Vagina (tissue), 2 donors: Measurements from ENCODE around the gene SCYGR1. TPM values are rescaled to one million over a fixed set of nuclear protein-coding genes. Genes with fewer than 3 reads are reported as not detected.

ENCODE experiments used
- DNase-seq, 2 donors: peaks; one replicate each; pipeline ENCODE4 v3.0.0-alpha.2; 2017; ENCODE audit errors: extremely low spot score in 2 of 2
- H3K27ac ChIP-seq: fragments of 200-600 bp; sonication (generic); one replicate; pipeline ENCODE4 v1.5.1; 2019
- H3K27me3 ChIP-seq: fragments of 200-600 bp; sonication (generic); one replicate; pipeline ENCODE4 v1.5.1; 2019
- H3K36me3 ChIP-seq, 2 donors: fragments of 200-600 bp; sonication (generic); one replicate each; pipeline ENCODE4 v1.5.1; 2017 to 2019
- H3K4me1 ChIP-seq: fragments of 200-600 bp; sonication (generic); one replicate; pipeline ENCODE4 v1.5.1; 2019
- H3K4me3 ChIP-seq, 2 donors: fragments of 200-600 bp; sonication (generic); 1 replicate in 1 of 2; 2 replicates in 1 of 2; pipeline ENCODE4 v1.5.1; 2016 to 2019
- H3K9me3 ChIP-seq: fragments of 200-600 bp; sonication (generic); one replicate; pipeline ENCODE4 v1.5.1; 2019
- CTCF ChIP-seq, 3 experiments: fragments of 450-650 bp in 2 of 3; fragments of 200-600 bp in 1 of 3; sonication (generic) in 1 of 3; IDR thresholded peaks; one replicate each; pipeline ENCODE4 v1.5.1; 2017 to 2019; ENCODE audit warnings: antibody characterized with exemption in 3 of 3, mild to moderate bottlenecking in 2 of 3, moderate library complexity in 2 of 3
- POLR2A ChIP-seq, 2 donors: fragments of 450-650 bp; IDR thresholded peaks; one replicate each; pipeline ENCODE4 v1.6.1; 2017; ENCODE audit warnings: antibody characterized with exemption in 2 of 2, mild to moderate bottlenecking in 2 of 2, moderate library complexity in 2 of 2
- POLR2AphosphoS5 ChIP-seq, 2 donors: sonication (generic); formaldehyde crosslinking; IDR thresholded peaks; one replicate each; pipeline ENCODE4 v1.9.0; 2017; ENCODE audit warnings: antibody characterized with exemption in 2 of 2, mild to moderate bottlenecking in 2 of 2, low read depth in 1 of 2; ENCODE audit not compliant: insufficient read depth in 1 of 2
- intact Hi-C: fragments of 100-400 bp; cut with DNase I; formaldehyde crosslinking; loops from one replicate; pipeline ENCODE4 v1.15.1; 2023
- total RNA-seq: library from RNA; depleted of rRNA; stranded (reverse); fragments of >200 nt; gene quantifications from one replicate; pipeline ENCODE4 v1.2.3, GENCODE V29; 2016

Gene SCYGR1
- total RNA-seq, 1 donor from 2014 or later, result not detected

- intact Hi-C loops, result no loop called here
- no peaks in the 10 kb centered on the region for H3K4me1 ChIP-seq
- H3K36me3 ChIP-seq, result no peaks in the 10 kb centered on the region
- no peaks in the 10 kb centered on the region for H3K27me3 ChIP-seq
- H3K27ac ChIP-seq, result no peak overlapping the region
- no peak for DNase-seq
- TF ChIP-seq CTCF (IDR thresholded peaks at IDR 0.05) (no peak), POLR2A (IDR thresholded peaks at IDR 0.05) (no peak), POLR2AphosphoS5 (IDR thresholded peaks at IDR 0.05; ENCODE audit: insufficient read depth in 1 of 2, low read depth in 1 of 2) (no peak)
- no peak overlapping the region for H3K4me3 ChIP-seq
- H3K9me3 ChIP-seq, result no peaks in the 10 kb centered on the region
Observed at GRCh38 chr2:227377467-227378351, 10.0 kb downstream of the SCYGR1 start.

GRCh38 chr2:227376656-227377396 is 10.9 kb downstream of the SCYGR1 start:
- Histone ChIP-seq H3K36me3 (no peaks in the 10 kb centered on the region), H3K27ac (no peak overlapping the region), H3K9me3 (no peaks in the 10 kb centered on the region), H3K27me3 (no peaks in the 10 kb centered on the region), H3K4me1 (no peaks in the 10 kb centered on the region), H3K4me3 (no peak overlapping the region)
- TF ChIP-seq POLR2AphosphoS5 (IDR thresholded peaks at IDR 0.05; ENCODE audit: insufficient read depth in 1 of 2, low read depth in 1 of 2), result no peak
- TF ChIP-seq POLR2A (IDR thresholded peaks at IDR 0.05), result no peak
- no peak for TF ChIP-seq CTCF (IDR thresholded peaks at IDR 0.05)
- intact Hi-C loops, result no loop called here
- DNase-seq, result no peak

- H3K27ac ChIP-seq, result no peak overlapping the region
- H3K4me3 ChIP-seq, result no peak overlapping the region
- H3K4me1 ChIP-seq, result no peaks in the 10 kb centered on the region
- intact Hi-C loops, result no loop called here
- TF ChIP-seq POLR2A (IDR thresholded peaks at IDR 0.05) (no peak), POLR2AphosphoS5 (IDR thresholded peaks at IDR 0.05; ENCODE audit: insufficient read depth in 1 of 2, low read depth in 1 of 2) (no peak), CTCF (IDR thresholded peaks at IDR 0.05) (no peak)
- no peaks in the 10 kb centered on the region for H3K9me3 ChIP-seq
- DNase-seq, result no peak
- H3K36me3 ChIP-seq, result no peaks in the 10 kb centered on the region
- H3K27me3 ChIP-seq, result no peaks in the 10 kb centered on the region
Observed at GRCh38 chr2:227374158-227374557, 13.6 kb downstream of the SCYGR1 start.

- intact Hi-C loops, result no loop called here
- TF ChIP-seq CTCF (IDR thresholded peaks at IDR 0.05), result no peak
- TF ChIP-seq POLR2AphosphoS5 (IDR thresholded peaks at IDR 0.05; ENCODE audit: insufficient read depth in 1 of 2, low read depth in 1 of 2), result no peak
- no peak for TF ChIP-seq POLR2A (IDR thresholded peaks at IDR 0.05)
- DNase-seq, result no peak
- no peaks in the 10 kb centered on the region for H3K4me1 ChIP-seq
- H3K4me3 ChIP-seq, result no peak overlapping the region
- H3K36me3 ChIP-seq, result no peaks in the 10 kb centered on the region
- no peaks in the 10 kb centered on the region for H3K27me3 ChIP-seq
- no peaks in the 10 kb centered on the region for H3K9me3 ChIP-seq
- no peak overlapping the region for H3K27ac ChIP-seq
Observed at GRCh38 chr2:227373389-227373788, 14.4 kb downstream of the SCYGR1 start.
